ENCODE data around the gene TXNDC11.

The TXNDC11 gene

GRCh38 chr16:11681556-11681955 lies 61.1 kb downstream of the TXNDC11 start:
- TF ChIP-seq GATA3 (IDR thresholded peaks at IDR 0.05; ENCODE audit: low read depth, low read length) (no peak), GATA2 (IDR thresholded peaks at IDR 0.05; ENCODE audit: low read depth, low read length) (no peak)

DNA sequence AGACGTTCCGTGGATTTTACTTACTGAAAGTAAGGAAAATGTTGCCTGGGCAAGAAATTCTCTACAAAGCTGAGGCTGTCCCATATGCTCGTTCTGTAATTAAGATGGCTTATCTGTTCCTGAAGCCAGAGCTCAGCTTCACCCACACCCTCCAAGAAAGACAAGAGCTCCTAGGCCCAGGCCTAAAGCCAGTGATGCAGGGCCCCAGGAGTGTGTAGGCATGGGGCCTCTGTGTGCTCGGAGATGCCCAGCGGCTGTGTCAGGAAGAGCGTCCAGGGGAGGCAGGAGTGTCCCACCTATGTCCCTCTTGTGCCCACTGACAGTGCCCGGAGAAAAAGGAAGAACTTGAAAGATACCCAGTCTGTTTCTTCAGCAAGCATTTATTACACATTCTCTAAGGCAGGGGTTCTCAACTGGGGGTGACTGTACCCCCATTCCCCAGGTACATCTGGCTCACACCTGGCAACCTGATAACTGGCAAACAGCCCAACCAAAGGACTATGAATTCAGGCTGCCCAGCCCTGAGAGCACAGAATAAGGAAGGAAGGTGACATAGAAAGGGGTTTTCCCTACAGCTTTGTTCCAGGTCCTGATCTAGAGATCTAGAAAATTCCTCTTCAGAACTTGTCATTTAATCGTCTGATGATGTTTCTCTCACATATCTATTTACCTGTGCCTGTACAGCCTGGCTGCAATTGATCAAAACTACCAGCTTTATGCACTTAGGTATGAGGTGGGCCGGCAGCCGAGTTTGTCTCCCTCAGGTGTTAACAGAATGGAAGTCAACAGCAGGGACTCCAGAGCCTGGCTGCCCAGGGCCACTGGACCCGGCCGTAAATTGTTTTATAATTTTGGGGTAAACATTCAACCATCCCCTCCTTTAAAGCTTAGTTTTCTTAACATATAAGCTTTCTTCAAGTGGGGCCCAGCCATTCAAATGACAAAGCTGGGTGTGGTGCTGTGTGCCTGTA lies 62.4 kb downstream of the TXNDC11 start:
- TF ChIP-seq GATA2 (IDR thresholded peaks at IDR 0.05; ENCODE audit: low read depth, low read length): no peak
- no peak for TF ChIP-seq GATA3 (IDR thresholded peaks at IDR 0.05; ENCODE audit: low read depth, low read length)

GRCh38 chr16:11679250-11679649 lies 63.4 kb downstream of the TXNDC11 start:
- TF ChIP-seq GATA2 (IDR thresholded peaks at IDR 0.05; ENCODE audit: low read depth, low read length): no peak

- TF ChIP-seq GATA2 (IDR thresholded peaks at IDR 0.05; ENCODE audit: low read depth, low read length): no peak
- no peak for TF ChIP-seq GATA3 (IDR thresholded peaks at IDR 0.05; ENCODE audit: low read depth, low read length)
These were observed 64.4 kb downstream of the TXNDC11 start for GRCh38 chr16:11677959-11678881.

DNA sequence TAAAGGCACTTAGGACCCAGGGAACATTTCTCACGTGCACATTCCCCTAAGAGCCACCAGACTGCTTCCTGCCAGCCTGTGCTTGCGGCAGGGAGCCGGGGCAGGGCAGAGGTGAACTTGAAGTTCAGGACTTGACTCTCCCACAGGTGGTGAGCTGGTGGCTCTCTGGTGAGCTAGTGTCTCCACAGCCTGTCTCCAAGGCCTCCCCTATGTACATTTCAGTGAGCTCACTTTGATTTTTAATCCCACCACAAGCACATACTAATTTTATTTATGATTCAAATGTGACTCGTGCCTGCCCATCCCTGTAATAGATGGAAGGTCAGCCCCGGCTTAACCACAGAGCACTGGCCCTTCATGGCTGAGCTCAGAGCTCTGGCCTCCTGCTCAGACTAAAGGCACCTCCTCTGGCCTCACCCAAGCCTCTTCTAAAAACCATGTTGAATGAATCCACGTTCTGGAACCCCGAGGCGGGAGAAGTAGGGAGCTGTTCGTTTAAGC lies 65.2 kb downstream of the TXNDC11 start:
- TF ChIP-seq GATA3 (IDR thresholded peaks at IDR 0.05; ENCODE audit: low read depth, low read length) (no peak), GATA2 (IDR thresholded peaks at IDR 0.05; ENCODE audit: low read depth, low read length) (no peak)

DNA sequence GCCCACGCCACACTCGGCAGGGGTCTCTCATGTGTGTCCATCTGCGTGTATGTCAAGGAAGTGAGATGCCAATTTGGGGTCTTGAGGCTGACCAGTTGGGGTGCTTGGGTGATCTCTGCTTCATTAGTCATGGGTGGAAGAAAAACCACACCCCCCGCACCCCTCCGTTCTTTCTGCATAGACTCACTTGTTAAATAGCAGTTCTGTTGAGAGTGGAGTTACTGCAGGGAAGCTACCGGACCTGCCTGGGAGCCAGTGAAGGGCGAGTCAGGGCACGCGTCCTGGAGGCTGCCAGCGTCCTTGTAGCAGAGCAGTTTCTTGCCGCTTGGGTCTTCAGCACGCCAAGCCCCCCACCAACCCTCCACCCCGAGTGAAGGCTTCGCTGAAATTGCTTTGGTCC lies 65.9 kb downstream of the TXNDC11 start:
- TF ChIP-seq GATA3 (IDR thresholded peaks at IDR 0.05; ENCODE audit: low read depth, low read length) (no peak), GATA2 (IDR thresholded peaks at IDR 0.05; ENCODE audit: low read depth, low read length) (no peak)

GRCh38 chr16:11675561-11676511 lies 66.8 kb downstream of the TXNDC11 start:
- TF ChIP-seq GATA2 (IDR thresholded peaks at IDR 0.05; ENCODE audit: low read depth, low read length) (no peak), GATA3 (IDR thresholded peaks at IDR 0.05; ENCODE audit: low read depth, low read length) (no peak)

GRCh38 chr16:11674818-11675560 lies 67.7 kb downstream of the TXNDC11 start:
- TF ChIP-seq GATA3 (IDR thresholded peaks at IDR 0.05; ENCODE audit: low read depth, low read length) (no peak), GATA2 (IDR thresholded peaks at IDR 0.05; ENCODE audit: low read depth, low read length) (no peak)

DNA sequence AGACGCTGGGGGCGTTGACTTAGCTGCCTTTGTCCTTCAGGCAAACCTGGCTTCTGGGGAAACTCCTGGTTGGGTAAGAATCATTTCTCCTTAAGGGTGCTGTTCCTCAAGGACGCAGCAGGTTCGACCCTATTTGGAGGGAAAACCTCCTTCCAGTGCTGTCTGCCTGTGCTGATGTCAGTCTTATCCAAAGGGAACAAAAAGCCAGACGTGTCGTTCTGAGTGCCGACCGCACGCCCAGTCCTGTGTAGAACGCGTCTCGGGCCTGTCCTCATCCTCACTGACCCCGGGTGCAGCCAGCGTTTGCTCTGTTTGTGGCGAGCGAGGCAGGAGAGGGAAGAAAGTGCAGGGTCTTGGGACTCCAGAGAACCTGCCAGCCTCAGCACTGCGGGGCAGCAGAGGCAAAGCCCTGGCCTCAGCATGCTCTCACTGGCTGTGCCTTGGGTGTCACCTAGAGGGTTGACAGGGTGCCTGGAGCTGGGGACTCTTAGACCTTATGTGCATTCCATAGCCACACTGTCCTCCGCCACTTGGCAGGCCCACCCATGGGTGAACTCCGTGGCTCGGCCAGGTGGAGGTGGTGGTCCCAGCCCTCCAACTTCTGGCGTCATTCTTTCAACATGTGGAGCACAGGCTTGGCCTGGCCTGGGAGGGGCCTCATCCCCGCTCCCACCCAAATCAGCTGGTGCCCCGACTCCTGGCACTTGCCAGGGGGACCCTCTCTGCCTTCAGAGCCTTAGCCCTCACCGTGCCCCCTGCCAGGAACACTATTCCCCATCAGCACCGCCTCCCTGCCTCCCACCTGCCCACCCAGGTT lies 68.4 kb downstream of the TXNDC11 start:
- no peak for TF ChIP-seq GATA3 (IDR thresholded peaks at IDR 0.05; ENCODE audit: low read depth, low read length)
- no peak for TF ChIP-seq GATA2 (IDR thresholded peaks at IDR 0.05; ENCODE audit: low read depth, low read length)

DNA sequence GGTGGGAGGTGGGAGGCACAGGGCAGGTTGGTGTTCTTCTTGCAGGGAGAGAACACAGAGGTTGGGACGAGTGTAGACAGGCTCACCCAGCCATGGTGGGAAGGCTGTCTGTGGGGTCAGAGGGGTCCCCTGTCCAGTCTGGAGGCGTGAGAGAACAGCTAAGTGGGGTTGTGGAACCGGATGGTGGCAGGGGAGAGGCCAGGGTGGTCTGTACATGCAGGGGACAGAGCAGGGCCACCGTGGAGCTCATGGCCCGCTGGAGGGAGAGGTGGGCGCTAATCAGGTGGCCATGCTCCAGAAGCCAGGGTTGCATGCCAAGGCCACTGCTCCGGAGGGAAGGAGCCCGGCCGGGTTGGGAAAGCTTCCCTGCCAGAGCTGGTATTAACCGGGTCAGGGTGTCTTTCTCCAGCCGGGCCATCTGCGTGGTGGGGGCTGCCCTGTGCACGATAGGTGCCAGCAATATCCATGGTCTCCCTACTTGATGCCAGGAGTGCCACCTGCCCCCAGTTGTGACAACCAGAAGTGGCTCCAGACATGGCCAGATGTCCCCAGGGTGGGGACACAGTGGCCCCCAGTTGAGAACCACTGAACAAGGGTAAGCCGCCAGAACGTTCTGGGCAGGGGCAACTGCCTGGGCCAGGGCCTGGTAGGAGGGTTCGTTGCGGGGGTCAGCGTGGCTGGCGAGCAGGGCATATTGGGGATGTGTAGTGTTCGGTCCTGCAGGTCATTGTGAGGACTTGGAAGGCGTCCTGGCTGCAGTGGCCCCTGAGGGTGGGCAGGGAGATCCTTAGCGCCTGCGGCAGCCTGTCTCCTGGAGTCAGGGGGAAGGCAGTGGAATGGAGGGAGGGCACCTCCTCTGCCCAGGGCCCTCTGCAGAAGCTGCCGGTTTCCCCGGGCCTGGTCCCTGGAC lies 69.3 kb downstream of the TXNDC11 start:
- TF ChIP-seq GATA2 (IDR thresholded peaks at IDR 0.05; ENCODE audit: low read depth, low read length) (no peak), GATA3 (IDR thresholded peaks at IDR 0.05; ENCODE audit: low read depth, low read length) (no peak)

Data from SH-SY5Y (cell line).